Ascending aorta (tissue), 2 donors: Measurements from ENCODE around the gene IGFALS. TPM values are rescaled to one million over a fixed set of nuclear protein-coding genes. Genes with fewer than 3 reads are reported as not detected.

ENCODE experiments used
- DNase-seq, 2 donors: peaks; one replicate each; pipeline ENCODE4 v3.0.0-alpha.2; 2019; ENCODE audit warnings: low spot score in 2 of 2
- H3K27ac ChIP-seq, 2 donors: fragments of 200-600 bp; sonication (generic); one replicate each; pipeline ENCODE4 v1.5.1; 2016 to 2017; ENCODE audit warnings: mild to moderate bottlenecking in 1 of 2
- H3K27me3 ChIP-seq: fragments of 200-600 bp; sonication (generic); one replicate; pipeline ENCODE4 v1.5.1; 2017
- H3K36me3 ChIP-seq, 2 donors: fragments of 200-600 bp; sonication (generic); one replicate each; pipeline ENCODE4 v1.5.1; 2016
- H3K4me1 ChIP-seq, 2 donors: fragments of 200-600 bp; sonication (generic); one replicate each; pipeline ENCODE4 v1.5.1; 2016 to 2017; ENCODE audit warnings: mild to moderate bottlenecking in 1 of 2
- H3K4me3 ChIP-seq, 2 donors: fragments of 200-600 bp; sonication (generic); one replicate each; pipeline ENCODE4 v1.5.1; 2016 to 2017; ENCODE audit warnings: mild to moderate bottlenecking in 1 of 2
- H3K9me3 ChIP-seq, 2 donors: fragments of 200-600 bp; sonication (generic); one replicate each; pipeline ENCODE4 v1.5.1; 2016
- CTCF ChIP-seq, 3 experiments: fragments of 200-600 bp in 2 of 3; fragments of 450-650 bp in 1 of 3; sonication (generic) in 2 of 3; IDR thresholded peaks; one replicate each; pipeline ENCODE4 v1.5.1; 2016 to 2019; ENCODE audit warnings: antibody characterized with exemption in 3 of 3, mild to moderate bottlenecking in 1 of 3, moderate library complexity in 1 of 3
- intact Hi-C: fragments of 100-400 bp; cut with DNase I; formaldehyde crosslinking; loops from one replicate; pipeline ENCODE4 v1.15.1; 2023
- total RNA-seq: library from RNA; depleted of rRNA; stranded (reverse); fragments of >200 nt; gene quantifications from one replicate; pipeline ENCODE4 v1.1.0, GENCODE V29; 2016

The IGFALS gene
- total RNA-seq, 1 donor from 2014 or later, result not detected

GRCh38 chr16:1780677-1781072 lies 12.8 kb downstream of the IGFALS start:
- DNase-seq, result no peak
- Histone ChIP-seq H3K36me3 (peaks cover 44 to 46% of the 10 kb centered on the region in 2 donors), H3K9me3 (no peaks in the 10 kb centered on the region), H3K4me1 (peaks cover 11 to 26% of the 10 kb centered on the region in 2 donors), H3K27me3 (no peaks in the 10 kb centered on the region), H3K27ac (no peak overlapping the region), H3K4me3 (peak overlapping the region in 1 of 2 donors; percentile 84)
- intact Hi-C loops, result loop anchor here (5.0 kb wide), 1 partner anchor 168 kb away; the partner anchor contains the start of genes CRAMP1 and IFT140
- no peak for TF ChIP-seq CTCF (IDR thresholded peaks at IDR 0.05)

GRCh38 chr16:1779741-1780676 lies 13.5 kb downstream of the IGFALS start:
- no peaks in the 10 kb centered on the region for H3K27me3 ChIP-seq
- peaks cover 11 to 22% of the 10 kb centered on the region in 2 donors for H3K4me1 ChIP-seq
- no peaks in the 10 kb centered on the region for H3K9me3 ChIP-seq
- no peak for DNase-seq
- peaks cover 45 to 52% of the 10 kb centered on the region in 2 donors for H3K36me3 ChIP-seq
- no peak overlapping the region for H3K27ac ChIP-seq
- intact Hi-C loops, result loop anchor here (5.0 kb wide), 1 partner anchor 168 kb away; the partner anchor contains the start of genes CRAMP1 and IFT140
- no peak overlapping the region for H3K4me3 ChIP-seq
- no peak for TF ChIP-seq CTCF (IDR thresholded peaks at IDR 0.05)

GRCh38 chr16:1779234-1779701 lies 14.2 kb downstream of the IGFALS start:
- no peak for TF ChIP-seq CTCF (IDR thresholded peaks at IDR 0.05)
- peaks cover 45 to 52% of the 10 kb centered on the region in 2 donors for H3K36me3 ChIP-seq

GRCh38 chr16:1778200-1779179 lies 15.0 kb downstream of the IGFALS start:
- Histone ChIP-seq H3K4me3 (no peak overlapping the region), H3K36me3 (peaks cover 45 to 52% of the 10 kb centered on the region in 2 donors), H3K4me1 (peaks cover 18 to 23% of the 10 kb centered on the region in 2 donors), H3K27ac (no peak overlapping the region), H3K9me3 (no peaks in the 10 kb centered on the region), H3K27me3 (no peaks in the 10 kb centered on the region)
- intact Hi-C loops, result no loop called here
- DNase-seq, result no peak
- no peak for TF ChIP-seq CTCF (IDR thresholded peaks at IDR 0.05)

More at GRCh38 chr16:1779234-1779701, 14.2 kb downstream of the IGFALS start:
- Histone ChIP-seq H3K27me3 (no peaks in the 10 kb centered on the region), H3K27ac (no peak overlapping the region), H3K9me3 (no peaks in the 10 kb centered on the region), H3K4me3 (no peak overlapping the region), H3K4me1 (peaks cover 17 to 21% of the 10 kb centered on the region in 2 donors)
- no peak for DNase-seq
- intact Hi-C loops, result no loop called here
